ENCODE data around the gene NCAM2.

NCAM2 gene

DNA sequence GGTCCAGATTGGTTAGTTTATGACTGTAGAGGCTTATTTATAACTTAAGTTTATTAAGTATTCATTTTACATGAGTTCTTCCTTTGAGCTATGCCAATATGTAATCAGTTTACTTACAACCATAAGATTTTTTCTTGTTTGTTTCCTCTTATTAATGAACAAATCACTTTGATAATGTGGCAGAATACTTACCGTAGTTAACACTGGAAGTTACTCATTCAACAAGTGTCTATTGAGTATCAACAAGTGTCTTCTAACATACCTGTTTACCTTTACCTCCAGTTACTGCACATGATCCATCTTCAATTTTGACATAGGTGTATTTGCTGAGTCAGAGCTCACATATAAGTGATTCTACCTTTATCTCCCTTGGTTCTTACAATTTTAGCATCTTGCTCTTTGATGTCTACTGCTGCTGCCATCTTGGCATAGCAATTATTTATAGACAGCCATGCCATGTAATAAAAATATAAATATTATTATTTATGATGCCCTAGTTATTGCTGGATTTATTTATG lies 205.7 kb downstream of the NCAM2 start:
- 0 out of 2 replicates have a peak, but pooled peaks cover 2% of the 10 kb centered on the region for H3K9me3 ChIP-seq
- no peak for DNase-seq (ENCODE audit: low spot score in 2 of 2)
- no peaks in the 10 kb centered on the region for H3K4me1 ChIP-seq
- H3K36me3 ChIP-seq (replicated peaks) = no peaks in the 10 kb centered on the region
- no peaks in the 10 kb centered on the region for H3K27me3 ChIP-seq (ENCODE audit: low read depth)
- in situ Hi-C loops (cut with MboI; ENCODE audit: low sequenced_read_pairs) = no loop called here
- H3K4me3 ChIP-seq = no peak overlapping the region

DNA sequence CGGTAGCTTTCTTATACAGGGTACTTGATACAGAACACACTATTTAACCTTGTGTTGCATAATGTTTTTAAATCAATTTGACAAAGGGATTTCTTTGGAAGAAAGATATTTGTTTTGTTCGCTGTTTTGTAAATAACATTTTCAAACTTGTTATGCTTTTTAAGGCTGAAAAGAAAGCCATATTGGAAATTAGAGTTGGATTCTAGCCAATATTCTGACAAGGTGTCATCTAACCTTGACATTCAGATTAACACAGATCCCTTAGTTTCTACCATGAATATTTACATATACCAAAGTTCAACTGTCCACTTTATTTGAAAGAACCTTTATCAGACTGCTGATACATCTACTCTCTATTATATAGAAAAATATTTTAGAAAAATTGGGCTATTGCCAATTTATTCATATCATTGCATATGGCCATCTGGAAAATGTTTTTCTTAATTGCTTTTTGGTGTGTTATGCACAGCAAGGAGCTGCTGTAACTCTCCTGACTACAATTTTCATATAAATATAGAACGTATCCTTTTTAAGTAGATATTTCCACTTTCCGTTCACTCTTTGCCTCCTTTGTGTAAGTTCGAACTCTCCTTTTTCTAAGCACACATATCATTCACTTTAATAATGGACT lies 206.3 kb downstream of the NCAM2 start:
- in situ Hi-C loops (cut with MboI; ENCODE audit: low sequenced_read_pairs) = no loop called here
- no peak overlapping the region for H3K4me3 ChIP-seq
- no peaks in the 10 kb centered on the region for H3K27me3 ChIP-seq (ENCODE audit: low read depth)

DNA sequence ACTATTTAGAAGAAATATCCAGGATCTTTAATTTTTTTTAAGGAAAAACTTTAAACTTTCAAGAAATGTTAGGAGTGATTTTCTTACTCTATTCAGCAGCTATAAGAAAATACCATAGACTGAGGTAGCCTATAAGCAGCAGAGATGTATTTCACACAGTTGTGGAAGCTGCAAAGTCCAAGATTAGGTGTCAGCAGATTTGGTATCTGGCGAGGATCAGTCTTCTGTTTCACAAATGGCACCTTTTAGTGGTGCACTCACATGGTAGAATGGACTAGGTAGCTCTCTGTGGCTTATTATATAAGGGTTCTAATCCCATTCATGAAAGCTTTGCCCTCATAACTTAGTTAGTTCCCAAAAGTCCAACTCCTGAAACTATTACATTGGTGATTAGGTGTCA lies 207.4 kb downstream of the NCAM2 start:
- no peak for DNase-seq (ENCODE audit: low spot score in 2 of 2)
- H3K4me3 ChIP-seq = no peak overlapping the region
- no peaks in the 10 kb centered on the region for H3K4me1 ChIP-seq
- no peaks in the 10 kb centered on the region for H3K36me3 ChIP-seq (replicated peaks)
- 0 out of 2 replicates have a peak, but pooled peaks cover 2% of the 10 kb centered on the region for H3K9me3 ChIP-seq
- H3K27me3 ChIP-seq (ENCODE audit: low read depth) = no peaks in the 10 kb centered on the region
- in situ Hi-C loops (cut with MboI; ENCODE audit: low sequenced_read_pairs) = no loop called here

More for the DNA sequence above, 206.3 kb downstream of the NCAM2 start:
- DNase-seq (ENCODE audit: low spot score in 2 of 2) = no peak
- no peaks in the 10 kb centered on the region for H3K36me3 ChIP-seq (replicated peaks)
- 0 out of 2 replicates have a peak, but pooled peaks cover 2% of the 10 kb centered on the region for H3K9me3 ChIP-seq
- H3K4me1 ChIP-seq = no peaks in the 10 kb centered on the region

DNA sequence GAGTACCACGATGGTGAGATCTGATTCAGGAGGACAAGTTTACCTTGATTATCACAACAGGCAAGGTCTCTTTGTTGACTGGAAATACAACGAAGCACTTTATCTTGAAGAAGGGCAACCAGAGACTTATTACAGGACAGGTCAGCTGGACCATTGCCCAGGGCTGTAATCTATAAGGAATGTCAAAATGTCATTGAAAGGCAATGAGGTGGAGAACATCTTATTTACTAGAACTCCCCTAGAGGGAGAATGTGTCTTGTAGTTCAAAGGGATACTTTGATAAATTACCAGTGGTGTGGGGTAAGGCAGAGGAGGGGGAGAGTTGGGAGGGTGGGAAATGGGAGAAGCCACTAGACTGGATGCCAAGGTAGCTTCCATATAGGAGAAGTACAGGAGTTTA lies 212.3 kb downstream of the NCAM2 start:
- no peaks in the 10 kb centered on the region for H3K36me3 ChIP-seq (replicated peaks)
- H3K27me3 ChIP-seq (ENCODE audit: low read depth) = no peaks in the 10 kb centered on the region
- no peaks in the 10 kb centered on the region for H3K4me1 ChIP-seq
- DNase-seq (ENCODE audit: low spot score in 2 of 2) = no peak
- in situ Hi-C loops (cut with MboI; ENCODE audit: low sequenced_read_pairs) = no loop called here
- no peak overlapping the region for H3K4me3 ChIP-seq
- no peaks in the 10 kb centered on the region for H3K9me3 ChIP-seq

DNA sequence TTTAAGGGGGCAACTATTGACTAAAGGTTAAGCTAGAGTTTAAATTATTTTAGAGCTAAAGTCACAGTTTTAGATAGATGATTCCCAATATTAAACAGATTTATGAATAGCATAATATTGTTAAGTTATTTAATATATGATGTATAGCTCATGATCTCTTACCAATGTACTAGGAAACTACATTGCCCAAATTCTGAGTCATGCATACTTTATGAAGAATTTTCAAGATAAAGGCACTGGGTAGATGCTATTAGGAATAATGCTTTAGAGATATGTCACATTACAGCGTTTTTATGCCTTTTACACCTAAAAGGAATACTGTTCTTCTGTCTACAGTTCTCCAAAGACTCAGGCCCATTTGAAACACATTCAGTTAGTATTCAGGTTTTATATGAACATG lies 215.1 kb downstream of the NCAM2 start:
- Histone ChIP-seq H3K4me1 (no peaks in the 10 kb centered on the region), H3K9me3 (0 out of 2 replicates have a peak, but pooled peaks cover 3% of the 10 kb centered on the region), H3K36me3 (replicated peaks) (no peaks in the 10 kb centered on the region), H3K27me3 (ENCODE audit: low read depth) (no peaks in the 10 kb centered on the region), H3K4me3 (no peak overlapping the region)
- in situ Hi-C loops (cut with MboI; ENCODE audit: low sequenced_read_pairs) = no loop called here
- no peak for DNase-seq (ENCODE audit: low spot score in 2 of 2)

DNA sequence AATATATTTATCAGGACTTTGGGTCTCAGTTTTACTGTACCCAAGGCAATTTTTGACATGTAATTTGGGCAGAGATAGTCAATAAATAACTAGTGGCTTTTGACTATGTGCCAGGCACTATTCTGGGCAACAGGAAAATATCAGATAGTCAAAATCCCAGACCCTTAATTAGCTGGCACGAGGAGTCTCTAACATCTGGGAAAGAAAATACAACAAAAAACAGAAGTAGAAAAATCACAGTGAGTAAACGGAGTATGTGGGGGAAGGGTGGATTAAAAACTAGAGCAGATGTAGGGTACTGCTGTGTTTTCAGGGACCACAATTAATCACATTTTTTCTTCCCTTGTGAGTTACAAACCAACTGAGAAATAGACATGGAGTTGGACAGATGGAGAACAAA lies 217.8 kb downstream of the NCAM2 start:
- Histone ChIP-seq H3K36me3 (replicated peaks) (no peaks in the 10 kb centered on the region), H3K4me1 (no peaks in the 10 kb centered on the region), H3K4me3 (no peak overlapping the region), H3K9me3 (0 out of 2 replicates have a peak, but pooled peaks cover 3% of the 10 kb centered on the region), H3K27me3 (ENCODE audit: low read depth) (no peaks in the 10 kb centered on the region)
- in situ Hi-C loops (cut with MboI; ENCODE audit: low sequenced_read_pairs) = no loop called here
- no peak for DNase-seq (ENCODE audit: low spot score in 2 of 2)

DNA sequence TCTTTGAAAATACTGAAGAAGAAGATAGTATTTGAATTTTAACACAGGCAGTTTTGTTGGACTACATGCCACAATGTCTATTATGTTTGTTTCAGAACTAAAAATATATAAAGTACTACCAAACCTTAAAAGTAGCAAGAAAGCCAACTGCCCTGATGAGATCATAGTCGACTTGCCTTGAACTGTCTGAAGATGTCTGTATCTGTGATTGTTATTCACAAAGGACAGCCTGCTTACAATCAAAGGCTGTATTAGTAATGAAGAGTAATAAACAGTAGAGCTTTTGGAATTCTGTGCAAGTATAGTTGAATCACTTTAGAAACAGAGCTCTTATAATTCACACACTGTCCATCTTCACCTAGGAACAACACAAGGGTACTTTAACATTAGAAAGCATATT lies 228.3 kb downstream of the NCAM2 start:
- Histone ChIP-seq H3K9me3 (no peaks in the 10 kb centered on the region), H3K4me1 (no peaks in the 10 kb centered on the region), H3K4me3 (no peak overlapping the region), H3K36me3 (replicated peaks) (no peaks in the 10 kb centered on the region), H3K27me3 (ENCODE audit: low read depth) (no peaks in the 10 kb centered on the region)
- DNase-seq (ENCODE audit: low spot score in 2 of 2) = no peak
- in situ Hi-C loops (cut with MboI; ENCODE audit: low sequenced_read_pairs) = no loop called here

DNA sequence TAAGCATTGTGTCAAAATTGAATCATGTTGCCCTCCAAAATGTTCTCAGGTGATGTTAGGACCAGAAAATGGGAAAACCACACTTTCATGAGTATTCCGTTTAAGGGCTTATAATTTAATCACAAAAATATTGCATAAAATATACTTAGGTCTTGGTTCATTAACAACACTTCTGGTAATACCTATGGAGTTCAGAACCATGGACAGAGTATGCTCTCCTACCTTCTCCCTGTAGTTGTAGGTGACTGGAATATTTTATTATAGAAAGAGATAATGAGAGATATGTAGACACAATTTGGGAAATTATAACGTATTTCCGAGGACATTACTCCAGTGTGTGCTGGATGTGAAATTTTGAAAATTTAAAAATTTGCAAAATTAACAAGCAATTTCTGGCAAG lies 232.5 kb downstream of the NCAM2 start:
- no peak for DNase-seq (ENCODE audit: low spot score in 2 of 2)
- Histone ChIP-seq H3K4me3 (no peak overlapping the region), H3K4me1 (no peaks in the 10 kb centered on the region), H3K27me3 (ENCODE audit: low read depth) (no peaks in the 10 kb centered on the region), H3K36me3 (replicated peaks) (no peaks in the 10 kb centered on the region), H3K9me3 (no peaks in the 10 kb centered on the region)
- in situ Hi-C loops (cut with MboI; ENCODE audit: low sequenced_read_pairs) = no loop called here

DNA sequence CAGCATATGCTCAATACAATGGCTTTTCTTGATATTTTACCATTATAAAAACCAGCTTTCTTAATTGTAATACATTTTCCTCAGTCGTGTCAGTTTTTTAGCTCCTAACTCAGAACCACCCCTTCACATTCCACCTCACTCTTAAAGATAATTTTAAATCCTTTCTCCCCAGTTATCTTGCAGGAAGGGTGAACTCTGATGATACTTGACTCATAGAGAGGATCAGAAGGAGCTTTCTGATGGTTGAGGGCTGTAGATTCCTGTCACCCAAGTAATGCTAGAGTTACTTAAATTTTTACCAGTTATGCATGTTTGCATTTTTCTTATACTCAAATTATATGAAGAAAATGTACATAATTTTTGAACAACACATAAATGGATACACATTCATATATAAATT lies 233.7 kb downstream of the NCAM2 start:
- no peaks in the 10 kb centered on the region for H3K36me3 ChIP-seq (replicated peaks)
- H3K4me1 ChIP-seq = no peaks in the 10 kb centered on the region
- H3K9me3 ChIP-seq = no peaks in the 10 kb centered on the region
- H3K4me3 ChIP-seq = no peak overlapping the region
- in situ Hi-C loops (cut with MboI; ENCODE audit: low sequenced_read_pairs) = no loop called here
- H3K27me3 ChIP-seq (ENCODE audit: low read depth) = no peaks in the 10 kb centered on the region
- DNase-seq (ENCODE audit: low spot score in 2 of 2) = no peak

DNA sequence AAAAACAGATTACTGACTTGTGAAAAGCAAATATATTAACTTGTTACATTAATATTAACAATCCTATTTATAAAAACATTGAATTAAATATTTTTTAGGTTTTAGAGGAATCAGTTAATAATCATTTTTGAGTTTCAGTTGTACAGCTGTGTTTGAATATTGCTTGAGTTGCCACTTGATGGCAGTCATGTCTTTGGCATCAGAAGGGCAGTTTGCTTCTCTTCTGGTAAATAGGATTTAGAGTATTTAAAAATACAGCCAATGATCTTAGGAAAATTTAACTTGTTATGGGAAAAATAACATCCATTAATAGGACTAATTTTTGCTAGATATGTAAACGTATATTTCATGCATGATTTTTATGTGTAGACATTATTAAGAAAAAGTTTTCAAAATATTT lies 234.1 kb downstream of the NCAM2 start:
- Histone ChIP-seq H3K36me3 (replicated peaks) (no peaks in the 10 kb centered on the region), H3K9me3 (no peaks in the 10 kb centered on the region), H3K4me3 (no peak overlapping the region), H3K27me3 (ENCODE audit: low read depth) (no peaks in the 10 kb centered on the region), H3K4me1 (no peaks in the 10 kb centered on the region)
- no peak for DNase-seq (ENCODE audit: low spot score in 2 of 2)
- in situ Hi-C loops (cut with MboI; ENCODE audit: low sequenced_read_pairs) = no loop called here

DNA sequence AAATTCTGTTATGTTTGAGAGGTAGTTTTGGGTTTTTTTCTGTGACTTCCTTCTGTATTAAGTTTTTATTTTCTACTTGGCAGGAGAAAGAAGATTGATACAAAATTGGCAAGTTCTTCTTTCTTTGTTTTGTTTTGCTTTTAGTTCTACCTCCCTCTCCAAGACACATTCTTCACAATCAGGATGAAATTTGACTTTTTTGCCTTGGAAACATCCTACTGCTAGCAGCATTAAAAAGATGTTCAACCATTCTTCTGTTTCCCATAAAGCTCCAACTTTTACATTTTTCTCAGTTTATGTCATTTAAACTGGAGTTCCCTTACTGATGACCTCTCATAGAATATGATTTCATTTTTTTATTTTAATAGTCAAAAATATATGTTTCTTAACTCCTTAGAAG lies 234.8 kb downstream of the NCAM2 start:
- in situ Hi-C loops (cut with MboI; ENCODE audit: low sequenced_read_pairs) = no loop called here
- H3K4me1 ChIP-seq = no peaks in the 10 kb centered on the region
- H3K27me3 ChIP-seq (ENCODE audit: low read depth) = no peaks in the 10 kb centered on the region
- no peaks in the 10 kb centered on the region for H3K9me3 ChIP-seq
- no peak for DNase-seq (ENCODE audit: low spot score in 2 of 2)
- H3K36me3 ChIP-seq (replicated peaks) = no peaks in the 10 kb centered on the region
- H3K4me3 ChIP-seq = no peak overlapping the region

DNA sequence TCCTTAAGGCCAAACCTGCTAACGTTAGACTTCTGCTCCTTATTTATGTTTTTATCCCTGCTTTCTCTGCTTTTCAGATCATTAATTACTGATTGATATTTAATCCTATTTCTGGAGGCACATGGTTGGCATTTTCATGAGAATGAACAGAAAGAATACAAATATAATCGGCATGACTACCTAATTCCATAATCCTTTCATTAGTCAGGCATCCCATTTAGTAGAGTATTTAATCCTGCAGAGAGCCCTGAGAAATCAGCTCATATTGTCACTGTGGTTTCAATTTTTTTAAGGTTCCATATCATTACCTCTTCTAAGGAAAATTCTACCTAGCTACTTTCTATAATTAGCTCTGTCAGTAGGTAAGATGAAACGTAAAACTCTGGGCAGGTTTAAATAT lies 238.8 kb downstream of the NCAM2 start:
- Histone ChIP-seq H3K4me1 (no peaks in the 10 kb centered on the region), H3K9me3 (no peaks in the 10 kb centered on the region), H3K4me3 (no peak overlapping the region), H3K36me3 (replicated peaks) (no peaks in the 10 kb centered on the region), H3K27me3 (ENCODE audit: low read depth) (no peaks in the 10 kb centered on the region)
- no peak for DNase-seq (ENCODE audit: low spot score in 2 of 2)
- in situ Hi-C loops (cut with MboI; ENCODE audit: low sequenced_read_pairs) = no loop called here

DNA sequence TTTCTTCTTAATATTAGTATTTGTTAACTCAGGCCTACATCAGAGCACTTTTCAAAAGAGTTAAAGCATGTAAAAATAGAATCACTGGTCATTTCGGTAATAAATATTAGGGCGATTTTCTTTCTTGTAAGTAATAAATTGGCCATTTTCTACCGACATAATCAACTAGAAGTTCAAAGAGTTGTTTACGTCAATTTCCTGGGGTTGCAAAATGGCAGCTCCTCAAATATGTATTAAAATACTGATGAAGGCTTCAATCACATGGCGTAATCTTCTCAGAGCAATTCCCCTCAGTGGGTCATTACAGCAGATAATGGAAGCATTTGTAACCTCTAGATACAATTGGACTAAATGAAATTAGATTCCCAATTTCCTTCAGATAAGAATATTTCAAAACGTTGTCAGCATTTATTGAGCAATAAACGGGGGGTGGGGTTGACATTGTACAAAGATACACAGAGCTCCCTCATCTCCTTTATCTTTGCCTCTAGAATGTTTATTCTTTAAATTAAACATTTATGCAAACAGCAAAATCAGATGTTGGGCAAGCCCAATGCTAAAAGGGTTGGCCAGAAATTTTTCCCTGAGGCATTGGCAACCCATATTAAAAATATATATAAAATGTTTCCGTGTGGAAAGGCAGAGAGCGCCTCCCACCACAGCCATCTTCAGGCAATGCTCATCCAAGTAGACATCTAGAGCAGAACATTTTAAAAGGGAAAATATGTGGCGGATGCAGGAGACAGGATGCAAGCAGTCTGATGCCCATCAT lies 240.6 kb downstream of the NCAM2 start:
- DNase-seq (ENCODE audit: low spot score in 2 of 2) = no peak
- Histone ChIP-seq H3K4me3 (no peak overlapping the region), H3K9me3 (no peaks in the 10 kb centered on the region), H3K36me3 (replicated peaks) (no peaks in the 10 kb centered on the region), H3K4me1 (no peaks in the 10 kb centered on the region), H3K27me3 (ENCODE audit: low read depth) (no peaks in the 10 kb centered on the region)
- in situ Hi-C loops (cut with MboI; ENCODE audit: low sequenced_read_pairs) = no loop called here

DNA sequence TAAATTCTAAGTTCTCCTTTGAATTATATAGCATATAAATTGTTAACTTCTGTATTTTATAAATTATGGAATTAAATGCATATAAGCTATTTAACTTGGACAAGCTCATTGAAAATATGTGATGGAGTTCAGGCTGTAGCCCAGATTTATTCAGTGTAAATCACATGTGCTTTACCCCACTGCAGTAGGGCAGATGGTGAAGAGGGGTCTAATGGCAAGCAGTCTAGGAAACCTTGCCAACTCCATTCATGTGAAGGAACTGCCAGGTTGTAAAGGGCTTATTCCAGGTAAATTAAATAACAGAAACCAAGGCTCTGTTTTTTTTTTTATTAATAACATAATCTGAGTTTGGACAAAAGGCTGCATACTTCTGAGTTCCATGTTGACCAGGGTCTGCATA lies 243.2 kb downstream of the NCAM2 start:
- in situ Hi-C loops (cut with MboI; ENCODE audit: low sequenced_read_pairs) = no loop called here

More for the DNA sequence above, 243.2 kb downstream of the NCAM2 start:
- no peak for DNase-seq (ENCODE audit: low spot score in 2 of 2)
- Histone ChIP-seq H3K4me1 (no peaks in the 10 kb centered on the region), H3K36me3 (replicated peaks) (no peaks in the 10 kb centered on the region), H3K4me3 (no peak overlapping the region), H3K27me3 (ENCODE audit: low read depth) (no peaks in the 10 kb centered on the region), H3K9me3 (no peaks in the 10 kb centered on the region)

Data from HAP-1 (cell line).